Neural cell (in vitro differentiated cells): ENCODE measurements around the gene ANXA4. TPM values are rescaled to one million over a fixed set of nuclear protein-coding genes. Genes with fewer than 3 reads are reported as not detected.

Source experiments
- H2AFZ ChIP-seq: fragments of 200-600, 300-800 bp; sonication (generic), shearing (Covaris generic); 2 replicates; pipeline ENCODE4 v1.6.0; 2014; ENCODE audit warnings: low read depth, mild to moderate bottlenecking, antibody characterized with exemption, low read length, moderate library complexity
- H3F3A ChIP-seq: fragments of 200-600 bp; shearing (Covaris generic); 2 replicates; pipeline ENCODE4 v1.6.1; 2016; ENCODE audit warnings: mild to moderate bottlenecking, moderate library complexity, mixed read lengths, antibody characterized with exemption, low read length; ENCODE audit not compliant: insufficient read depth, poor library complexity, severe bottlenecking
- H3K27ac ChIP-seq: fragments of 200-600, 300-800 bp; sonication (generic), shearing (Covaris generic); 2 replicates; pipeline ENCODE4 v1.5.1; 2014; ENCODE audit warnings: mild to moderate bottlenecking, low read length, moderate library complexity
- H3K27me3 ChIP-seq: fragments of 300-800, 200-600 bp; sonication (generic), shearing (Covaris generic); 2 replicates; pipeline ENCODE4 v1.6.0; 2014; ENCODE audit warnings: mild to moderate bottlenecking, low read depth, low read length, moderate library complexity; ENCODE audit not compliant: insufficient read depth
- H3K36me3 ChIP-seq: fragments of 300-800, 200-600 bp; sonication (generic), shearing (Covaris generic); 2 replicates; pipeline ENCODE4 v1.5.1; 2014; ENCODE audit warnings: mild to moderate bottlenecking, antibody characterized with exemption, low read length, moderate library complexity; ENCODE audit not compliant: insufficient read depth
- H3K4me2 ChIP-seq: fragments of 300-800, 200-600 bp; sonication (generic), shearing (Covaris generic); 2 replicates; pipeline ENCODE4 v1.6.0; 2014; ENCODE audit warnings: mild to moderate bottlenecking, low read length
- H3K4me3 ChIP-seq: fragments of 300-800, 200-600 bp; sonication (generic), shearing (Covaris generic); 2 replicates; pipeline ENCODE4 v1.5.1; 2014; ENCODE audit warnings: mild to moderate bottlenecking, low read length, moderate library complexity
- H3K79me2 ChIP-seq: fragments of 200-600 bp; shearing (Covaris generic); replicated peaks from 2 replicates; pipeline ENCODE4 v1.6.0; 2014; ENCODE audit warnings: mild to moderate bottlenecking, low read length, moderate library complexity; ENCODE audit not compliant: insufficient read depth
- H3K9ac ChIP-seq: fragments of 300-800, 200-600 bp; sonication (generic), shearing (Covaris generic); 2 replicates; pipeline ENCODE4 v1.6.1; 2016; ENCODE audit warnings: mild to moderate bottlenecking, low read length, mixed read lengths
- H3K9me2 ChIP-seq: fragments of 200-600 bp; shearing (Covaris generic); 2 replicates; pipeline ENCODE4 v1.6.1; 2016; ENCODE audit warnings: mild to moderate bottlenecking, low read length, mixed read lengths; ENCODE audit not compliant: insufficient read depth
- H3K9me3 ChIP-seq: fragments of 200-600, 300-800 bp; sonication (generic), shearing (Covaris generic); 2 replicates; pipeline ENCODE4 v1.6.1; 2016; ENCODE audit warnings: mild to moderate bottlenecking, mixed run types, low read length, moderate library complexity, mixed read lengths
- H4K20me1 ChIP-seq: fragments of 200-600 bp; shearing (Covaris generic); 2 replicates; pipeline ENCODE4 v1.6.1; 2016; ENCODE audit warnings: mild to moderate bottlenecking, mixed run types; ENCODE audit not compliant: insufficient read depth
- EP300 ChIP-seq: fragments of 450-650 bp; conservative IDR thresholded peaks from 2 replicates; pipeline ENCODE4 v1.6.1; 2014; ENCODE audit warnings: antibody characterized with exemption, mild to moderate bottlenecking, moderate library complexity; ENCODE audit not compliant: poor library complexity, severe bottlenecking
- EZH2 ChIP-seq: fragments of 200-600, 300-800 bp; shearing (Covaris generic), sonication (generic); IDR thresholded peaks from 2 replicates; pipeline ENCODE4 v1.6.1; 2014; ENCODE audit warnings: antibody characterized with exemption, low read length, borderline replicate concordance, mild to moderate bottlenecking; ENCODE audit not compliant: insufficient read depth, poor library complexity, severe bottlenecking
- MXI1 ChIP-seq: fragments of 450-650 bp; conservative IDR thresholded peaks from 2 replicates; pipeline ENCODE4 v1.6.1; 2014; ENCODE audit warnings: antibody characterized with exemption, mild to moderate bottlenecking; ENCODE audit not compliant: poor library complexity, severe bottlenecking
- POLR2AphosphoS5 ChIP-seq: IDR thresholded peaks from 2 replicates; pipeline ENCODE4 v1.6.1; 2012
- RAD21 ChIP-seq: fragments of 450-650 bp; conservative IDR thresholded peaks from 2 replicates; pipeline ENCODE4 v1.6.1; 2014; ENCODE audit warnings: antibody characterized with exemption, mild to moderate bottlenecking, moderate library complexity
- SMC3 ChIP-seq: fragments of 450-650 bp; conservative IDR thresholded peaks from 2 replicates; pipeline ENCODE4 v1.6.1; 2014; ENCODE audit warnings: antibody characterized with exemption, mild to moderate bottlenecking, moderate library complexity; ENCODE audit not compliant: poor library complexity
- TAF1 ChIP-seq: IDR thresholded peaks from 2 replicates; pipeline ENCODE4 v1.6.1; 2012; ENCODE audit warnings: low read depth
- polyA plus RNA-seq: library from polyadenylated mRNA; depleted of rRNA; stranded (reverse); fragments of >200 nt; gene quantifications from 2 replicates; pipeline ENCODE4 v1.2.3, GENCODE V29; 2014
- TF ChIP-seq, protein P1 (sequence below): IDR thresholded peaks from 2 replicates; pipeline ENCODE4 v1.6.1; 2012; ENCODE audit warnings: borderline replicate concordance
- TF ChIP-seq, protein P2 (sequence below): fragments of 450-650 bp; IDR thresholded peaks from 2 replicates; pipeline ENCODE4 v1.5.1; 2014; ENCODE audit warnings: antibody characterized with exemption, mild to moderate bottlenecking, moderate library complexity; ENCODE audit not compliant: poor library complexity, severe bottlenecking

Gene ANXA4
- polyA plus RNA-seq, 1 donor from 2014 or later = 1.8 TPM

DNA sequence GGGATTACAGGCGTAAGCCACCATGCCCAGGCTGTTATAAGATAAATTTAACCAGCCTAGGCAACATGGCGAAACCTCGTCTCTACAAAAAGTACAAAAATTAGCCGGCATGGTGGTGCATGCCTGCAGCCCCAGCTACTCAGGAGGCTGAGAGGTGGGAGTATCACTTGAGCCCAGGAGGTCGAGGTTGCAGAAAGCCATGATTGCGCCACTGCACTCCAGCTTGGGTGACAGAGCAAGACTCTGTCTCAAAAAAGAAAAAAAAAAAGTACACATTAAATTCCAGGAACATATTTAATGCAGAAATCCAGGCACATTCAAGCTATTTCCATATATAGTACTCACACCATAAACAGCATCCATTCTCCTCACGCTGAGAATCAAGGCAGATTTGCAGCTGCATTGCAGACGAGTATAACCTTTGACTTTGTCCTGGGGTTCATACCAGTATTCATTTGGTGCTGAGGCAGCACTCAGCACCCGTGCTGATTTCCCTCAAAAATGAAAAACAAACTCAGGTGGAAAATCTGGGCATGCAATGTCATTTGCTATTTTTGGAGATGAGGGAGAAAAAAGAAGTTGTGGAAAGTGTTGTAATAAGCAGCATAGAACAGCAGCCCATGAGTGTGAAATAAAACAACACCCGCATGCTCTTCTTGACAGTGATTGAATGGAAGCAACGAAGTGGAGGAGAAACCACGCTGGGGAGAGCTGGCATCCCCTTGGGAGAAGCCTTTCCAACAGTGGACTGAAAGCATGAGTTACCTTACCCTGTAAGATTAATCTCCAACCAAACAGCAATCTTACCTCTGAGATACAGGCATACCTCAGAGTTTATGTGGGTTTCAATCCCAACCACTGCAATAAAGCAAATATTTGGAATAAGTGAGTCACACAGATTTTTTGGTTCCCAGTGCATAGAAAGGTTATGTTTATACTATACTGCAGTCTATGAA, 46.8 kb upstream of the ANXA4 start:
- Histone ChIP-seq H3K36me3 (no peaks in the 10 kb centered on the region), H2AFZ (no peak overlapping the region), H3K9me3 (no peaks in the 10 kb centered on the region), H3K4me2 (no peak overlapping the region), H4K20me1 (no peaks in the 10 kb centered on the region), H3K27ac (no peak overlapping the region), H3K79me2 (no peaks in the 10 kb centered on the region), H3K27me3 (no peaks in the 10 kb centered on the region), H3K9ac (no peak overlapping the region), H3K9me2 (no peaks in the 10 kb centered on the region), H3K4me3 (no peak overlapping the region), H3F3A (no peaks in the 10 kb centered on the region)
- TF ChIP-seq EZH2 (no peak), SMC3 (no peak), EP300 (no peak), POLR2AphosphoS5 (no peak)
- TF ChIP-seq, protein P1, sequence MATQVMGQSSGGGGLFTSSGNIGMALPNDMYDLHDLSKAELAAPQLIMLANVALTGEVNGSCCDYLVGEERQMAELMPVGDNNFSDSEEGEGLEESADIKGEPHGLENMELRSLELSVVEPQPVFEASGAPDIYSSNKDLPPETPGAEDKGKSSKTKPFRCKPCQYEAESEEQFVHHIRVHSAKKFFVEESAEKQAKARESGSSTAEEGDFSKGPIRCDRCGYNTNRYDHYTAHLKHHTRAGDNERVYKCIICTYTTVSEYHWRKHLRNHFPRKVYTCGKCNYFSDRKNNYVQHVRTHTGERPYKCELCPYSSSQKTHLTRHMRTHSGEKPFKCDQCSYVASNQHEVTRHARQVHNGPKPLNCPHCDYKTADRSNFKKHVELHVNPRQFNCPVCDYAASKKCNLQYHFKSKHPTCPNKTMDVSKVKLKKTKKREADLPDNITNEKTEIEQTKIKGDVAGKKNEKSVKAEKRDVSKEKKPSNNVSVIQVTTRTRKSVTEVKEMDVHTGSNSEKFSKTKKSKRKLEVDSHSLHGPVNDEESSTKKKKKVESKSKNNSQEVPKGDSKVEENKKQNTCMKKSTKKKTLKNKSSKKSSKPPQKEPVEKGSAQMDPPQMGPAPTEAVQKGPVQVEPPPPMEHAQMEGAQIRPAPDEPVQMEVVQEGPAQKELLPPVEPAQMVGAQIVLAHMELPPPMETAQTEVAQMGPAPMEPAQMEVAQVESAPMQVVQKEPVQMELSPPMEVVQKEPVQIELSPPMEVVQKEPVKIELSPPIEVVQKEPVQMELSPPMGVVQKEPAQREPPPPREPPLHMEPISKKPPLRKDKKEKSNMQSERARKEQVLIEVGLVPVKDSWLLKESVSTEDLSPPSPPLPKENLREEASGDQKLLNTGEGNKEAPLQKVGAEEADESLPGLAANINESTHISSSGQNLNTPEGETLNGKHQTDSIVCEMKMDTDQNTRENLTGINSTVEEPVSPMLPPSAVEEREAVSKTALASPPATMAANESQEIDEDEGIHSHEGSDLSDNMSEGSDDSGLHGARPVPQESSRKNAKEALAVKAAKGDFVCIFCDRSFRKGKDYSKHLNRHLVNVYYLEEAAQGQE = no peak
- TF ChIP-seq, protein P2, sequence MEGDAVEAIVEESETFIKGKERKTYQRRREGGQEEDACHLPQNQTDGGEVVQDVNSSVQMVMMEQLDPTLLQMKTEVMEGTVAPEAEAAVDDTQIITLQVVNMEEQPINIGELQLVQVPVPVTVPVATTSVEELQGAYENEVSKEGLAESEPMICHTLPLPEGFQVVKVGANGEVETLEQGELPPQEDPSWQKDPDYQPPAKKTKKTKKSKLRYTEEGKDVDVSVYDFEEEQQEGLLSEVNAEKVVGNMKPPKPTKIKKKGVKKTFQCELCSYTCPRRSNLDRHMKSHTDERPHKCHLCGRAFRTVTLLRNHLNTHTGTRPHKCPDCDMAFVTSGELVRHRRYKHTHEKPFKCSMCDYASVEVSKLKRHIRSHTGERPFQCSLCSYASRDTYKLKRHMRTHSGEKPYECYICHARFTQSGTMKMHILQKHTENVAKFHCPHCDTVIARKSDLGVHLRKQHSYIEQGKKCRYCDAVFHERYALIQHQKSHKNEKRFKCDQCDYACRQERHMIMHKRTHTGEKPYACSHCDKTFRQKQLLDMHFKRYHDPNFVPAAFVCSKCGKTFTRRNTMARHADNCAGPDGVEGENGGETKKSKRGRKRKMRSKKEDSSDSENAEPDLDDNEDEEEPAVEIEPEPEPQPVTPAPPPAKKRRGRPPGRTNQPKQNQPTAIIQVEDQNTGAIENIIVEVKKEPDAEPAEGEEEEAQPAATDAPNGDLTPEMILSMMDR = no peak

DNA sequence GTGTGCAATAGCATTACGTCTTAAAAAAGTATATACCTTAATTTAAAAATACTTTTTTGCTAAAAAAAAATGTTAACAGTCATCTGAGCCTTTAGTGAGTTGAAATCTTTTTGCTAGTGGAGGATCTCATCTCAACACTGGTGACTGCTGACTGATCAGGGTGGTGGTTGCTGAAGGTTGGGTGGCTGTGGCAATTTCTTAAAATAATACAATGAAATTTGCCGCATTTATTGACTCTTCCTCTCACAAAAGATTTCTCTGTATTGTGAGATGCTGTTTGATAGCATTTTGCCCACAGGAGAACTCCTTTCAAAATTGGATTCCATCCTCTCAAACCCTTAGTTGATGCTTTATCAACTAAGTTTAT, 46.1 kb upstream of the ANXA4 start:
- no peak overlapping the region for H3K27ac ChIP-seq
- H3K4me2 ChIP-seq = no peak overlapping the region
- TF ChIP-seq, protein P2 = no peak
- TF ChIP-seq SMC3 = no peak
- no peak for TF ChIP-seq EZH2
- TF ChIP-seq TAF1 = no peak
- no peak for TF ChIP-seq RAD21
- TF ChIP-seq, protein P1 = no peak
- no peak for TF ChIP-seq EP300
- TF ChIP-seq POLR2AphosphoS5 = no peak
- no peak for TF ChIP-seq MXI1

More for the DNA sequence above, 46.1 kb upstream of the ANXA4 start:
- Histone ChIP-seq H3K9me2 (no peaks in the 10 kb centered on the region), H3K27me3 (no peaks in the 10 kb centered on the region), H4K20me1 (no peaks in the 10 kb centered on the region), H3K36me3 (no peaks in the 10 kb centered on the region), H3K79me2 (no peaks in the 10 kb centered on the region), H3F3A (no peaks in the 10 kb centered on the region), H3K9ac (no peak overlapping the region), H3K4me3 (no peak overlapping the region), H3K9me3 (no peaks in the 10 kb centered on the region), H2AFZ (no peak overlapping the region)
